Stimulated activated CD4-positive, alpha-beta T cell treated with anti-CD3 and anti-CD28 coated beads, Interleukin-15, amount 100 ng/mL, for 1 hour (primary cell): ENCODE data around the gene FCHO2.

ENCODE experiments used
- DNase-seq, 2 donors: peaks; one replicate each; pipeline ENCODE4 v3.0.0-alpha.2; 2020; ENCODE audit warnings: low read depth in 1 of 2, low spot score in 1 of 2

Gene FCHO2

DNA sequence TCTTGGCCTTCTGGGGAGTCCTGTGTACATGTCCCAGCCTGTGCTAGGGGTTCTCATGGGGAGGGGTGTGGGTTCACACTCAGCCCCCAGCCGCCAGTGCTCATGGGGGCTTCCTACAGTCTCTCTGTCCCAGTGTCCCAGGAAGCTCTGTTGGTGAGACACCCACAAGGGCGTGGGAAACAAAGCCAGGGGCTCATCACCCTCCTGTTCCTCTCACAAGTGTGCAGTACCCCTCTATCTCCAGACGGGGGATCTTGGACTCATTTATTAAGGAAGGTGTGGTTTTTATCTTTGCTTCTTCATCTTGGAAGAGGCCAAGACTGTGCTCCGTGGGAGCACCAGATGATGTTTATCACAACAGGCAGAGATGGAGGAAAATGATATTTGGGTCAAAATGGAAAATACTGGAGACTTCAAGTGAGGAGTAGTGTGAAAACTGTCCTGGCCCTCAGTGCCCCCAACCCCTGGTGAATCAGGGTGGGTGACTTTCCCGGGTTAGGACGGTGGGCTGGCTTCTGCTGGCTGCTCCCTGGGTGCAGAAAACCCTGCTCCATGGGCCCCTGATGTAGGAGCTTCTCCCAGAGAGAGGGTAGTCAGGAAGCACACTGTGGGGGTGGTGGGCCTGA is 179.7 kb downstream of the FCHO2 start:
- no peak for DNase-seq

- DNase-seq: no peak
Measured at GRCh38 chr5:73136055-73136562, 180.3 kb downstream of the FCHO2 start.

- DNase-seq: no peak
Measured at GRCh38 chr5:73137563-73138530, 182.0 kb downstream of the FCHO2 start.

DNA sequence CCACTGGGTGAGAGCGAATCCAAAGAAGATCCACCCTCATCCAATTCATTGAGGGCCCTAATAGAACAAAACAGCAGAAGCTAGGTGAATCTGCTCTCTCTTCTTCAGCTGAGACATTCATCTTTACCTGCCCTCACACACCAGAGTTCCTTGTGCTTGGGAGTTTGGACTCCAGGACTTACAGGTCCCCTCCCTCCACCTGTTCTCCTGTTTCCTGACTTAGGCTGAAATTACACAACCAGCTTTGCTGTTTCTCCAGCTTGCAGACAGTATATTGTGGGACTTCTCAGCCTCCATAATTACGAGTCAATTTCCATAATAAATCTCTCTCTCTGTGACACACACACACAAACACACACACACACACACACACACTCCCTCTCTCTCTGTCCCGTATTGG is 183.6 kb downstream of the FCHO2 start:
- no peak for DNase-seq
